HG03460 (cell line): Measurements from ENCODE around the gene HCN2.

Source experiments
- ATAC-seq: cut with Tn5 transposase; IDR thresholded peaks from one replicate; pipeline ENCODE4 v1.9.1; 2021; ENCODE audit not compliant: unreplicated experiment

Gene HCN2

DNA sequence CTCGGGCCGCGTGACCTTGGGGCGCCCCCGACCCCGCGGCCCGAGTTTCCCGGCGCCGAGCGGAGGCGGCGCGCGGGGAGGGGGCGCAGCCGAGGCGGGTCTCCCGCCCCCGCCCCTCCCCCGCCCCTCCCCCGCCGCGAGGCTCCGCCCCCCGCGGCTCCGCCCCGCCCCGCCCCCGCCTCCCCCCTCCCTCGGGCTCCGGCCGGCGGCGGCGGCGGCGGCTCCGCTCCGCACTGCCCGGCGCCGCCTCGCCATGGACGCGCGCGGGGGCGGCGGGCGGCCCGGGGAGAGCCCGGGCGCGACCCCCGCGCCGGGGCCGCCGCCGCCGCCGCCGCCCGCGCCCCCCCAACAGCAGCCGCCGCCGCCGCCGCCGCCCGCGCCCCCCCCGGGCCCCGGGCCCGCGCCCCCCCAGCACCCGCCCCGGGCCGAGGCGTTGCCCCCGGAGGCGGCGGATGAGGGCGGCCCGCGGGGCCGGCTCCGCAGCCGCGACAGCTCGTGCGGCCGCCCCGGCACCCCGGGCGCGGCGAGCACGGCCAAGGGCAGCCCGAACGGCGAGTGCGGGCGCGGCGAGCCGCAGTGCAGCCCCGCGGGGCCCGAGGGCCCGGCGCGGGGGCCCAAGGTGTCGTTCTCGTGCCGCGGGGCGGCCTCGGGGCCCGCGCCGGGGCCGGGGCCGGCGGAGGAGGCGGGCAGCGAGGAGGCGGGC is at the start of gene HCN2:
Gene HCN2, plus strand, starts transcription at position 189 of the 703 bp plus-strand sequence. Its CDS starts 65 bp downstream, at position 254.
- no peak for ATAC-seq

- ATAC-seq = no peak
Observed at GRCh38 chr19:540867-541637, 48.6 kb upstream of the HCN2 start.

DNA sequence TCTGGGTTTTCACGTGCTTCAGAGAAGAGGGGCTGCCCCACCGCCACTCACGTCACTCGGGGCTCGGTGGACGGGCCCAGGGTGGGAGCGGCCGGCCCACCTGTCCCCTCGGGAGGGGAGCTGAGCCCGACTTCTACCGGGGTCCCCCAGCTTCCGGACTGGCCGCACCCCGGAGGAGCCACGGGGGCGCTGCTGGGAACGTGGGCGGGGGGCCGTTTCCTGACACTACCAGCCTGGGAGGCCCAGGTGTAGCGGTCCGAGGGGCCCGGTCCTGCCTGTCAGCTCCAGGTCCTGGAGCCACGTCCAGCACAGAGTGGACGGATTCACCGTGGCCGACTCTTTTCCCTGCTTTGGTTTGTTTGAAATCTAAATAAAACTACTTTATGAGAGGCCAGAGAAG is 48.0 kb upstream of the HCN2 start:
- no peak for ATAC-seq

GRCh38 chr19:542173-542866 is 47.4 kb upstream of the HCN2 start:
- no peak for ATAC-seq

DNA sequence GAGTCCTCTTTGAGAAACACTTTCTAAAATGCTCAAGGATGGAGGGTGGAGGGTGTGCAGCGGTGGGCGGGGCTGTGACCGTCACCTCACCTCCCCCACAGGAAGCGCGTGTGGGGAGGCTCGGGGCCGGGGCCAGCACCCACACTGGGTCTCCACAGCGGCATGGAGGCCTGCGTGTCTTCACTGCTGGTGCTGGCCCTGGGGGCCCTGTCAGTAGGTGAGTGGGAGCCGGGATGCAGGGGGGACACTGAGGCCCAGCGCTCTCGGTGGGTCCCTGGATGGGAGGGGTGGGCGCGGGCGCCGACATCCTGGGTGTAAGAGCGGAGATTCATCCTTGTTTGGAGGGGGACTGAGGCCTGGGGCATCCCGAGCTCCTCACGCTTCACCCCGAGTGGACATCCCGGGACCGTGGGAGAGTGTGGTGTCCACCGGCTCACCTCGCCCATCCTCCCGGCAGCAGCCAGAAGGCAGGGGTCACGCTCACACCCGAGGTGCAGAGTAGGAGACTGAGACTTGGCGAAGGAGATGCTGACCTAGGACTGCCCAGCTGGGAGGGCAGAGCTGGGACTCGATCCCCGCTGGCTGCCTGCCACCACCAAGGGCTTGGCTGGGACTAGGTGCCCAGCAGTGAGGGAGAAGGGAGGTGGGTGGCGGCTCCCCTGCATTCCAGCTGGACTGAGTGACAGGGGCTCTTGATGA is 45.6 kb upstream of the HCN2 start, which contains the start of gene GZMM:
Gene GZMM, plus strand, starts transcription at position 144 of the 699 bp plus-strand sequence. Its CDS starts 19 bp downstream, at position 163.
- no peak for ATAC-seq

GRCh38 chr19:547117-547516 is 42.6 kb upstream of the HCN2 start:
- ATAC-seq = no peak

- ATAC-seq = no peak
Observed at GRCh38 chr19:547836-548720, 41.6 kb upstream of the HCN2 start.

DNA sequence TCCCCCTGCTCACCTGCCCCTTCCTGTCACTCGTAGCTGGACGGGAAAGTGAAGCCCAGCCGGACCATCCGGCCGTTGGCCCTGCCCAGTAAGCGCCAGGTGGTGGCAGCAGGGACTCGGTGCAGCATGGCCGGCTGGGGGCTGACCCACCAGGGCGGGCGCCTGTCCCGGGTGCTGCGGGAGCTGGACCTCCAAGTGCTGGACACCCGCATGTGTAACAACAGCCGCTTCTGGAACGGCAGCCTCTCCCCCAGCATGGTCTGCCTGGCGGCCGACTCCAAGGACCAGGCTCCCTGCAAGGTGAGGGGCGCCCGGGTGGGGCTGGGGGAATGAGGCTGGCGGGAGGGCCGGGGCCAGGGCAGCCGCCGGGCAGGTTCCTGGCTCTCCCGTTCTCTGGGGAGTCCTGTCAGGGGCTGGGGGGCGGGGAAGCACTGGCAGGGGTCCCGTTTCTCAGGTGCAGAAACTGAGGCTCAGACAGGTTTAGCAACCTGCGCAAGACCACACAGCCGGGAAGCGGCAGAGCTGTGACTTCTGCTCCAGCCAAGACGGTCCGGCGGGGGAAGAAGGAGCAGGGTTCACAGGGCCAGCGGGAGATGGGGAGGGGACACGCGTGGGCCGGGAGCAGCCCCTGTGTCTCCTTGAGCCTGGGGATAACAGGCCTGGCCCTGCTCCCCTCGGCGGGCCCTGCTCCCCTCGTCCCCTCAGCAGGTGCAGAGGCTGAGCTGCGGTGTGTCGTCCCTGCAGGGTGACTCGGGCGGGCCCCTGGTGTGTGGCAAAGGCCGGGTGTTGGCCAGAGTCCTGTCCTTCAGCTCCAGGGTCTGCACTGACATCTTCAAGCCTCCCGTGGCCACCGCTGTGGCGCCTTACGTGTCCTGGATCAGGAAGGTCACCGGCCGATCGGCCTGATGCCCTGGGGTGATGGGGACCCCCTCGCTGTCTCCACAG is 40.5 kb upstream of the HCN2 start:
- no peak for ATAC-seq

- no peak for ATAC-seq
Observed at GRCh38 chr19:554817-555216, 34.9 kb upstream of the HCN2 start.

GRCh38 chr19:555474-555808 is 34.2 kb upstream of the HCN2 start:
- ATAC-seq = no peak

DNA sequence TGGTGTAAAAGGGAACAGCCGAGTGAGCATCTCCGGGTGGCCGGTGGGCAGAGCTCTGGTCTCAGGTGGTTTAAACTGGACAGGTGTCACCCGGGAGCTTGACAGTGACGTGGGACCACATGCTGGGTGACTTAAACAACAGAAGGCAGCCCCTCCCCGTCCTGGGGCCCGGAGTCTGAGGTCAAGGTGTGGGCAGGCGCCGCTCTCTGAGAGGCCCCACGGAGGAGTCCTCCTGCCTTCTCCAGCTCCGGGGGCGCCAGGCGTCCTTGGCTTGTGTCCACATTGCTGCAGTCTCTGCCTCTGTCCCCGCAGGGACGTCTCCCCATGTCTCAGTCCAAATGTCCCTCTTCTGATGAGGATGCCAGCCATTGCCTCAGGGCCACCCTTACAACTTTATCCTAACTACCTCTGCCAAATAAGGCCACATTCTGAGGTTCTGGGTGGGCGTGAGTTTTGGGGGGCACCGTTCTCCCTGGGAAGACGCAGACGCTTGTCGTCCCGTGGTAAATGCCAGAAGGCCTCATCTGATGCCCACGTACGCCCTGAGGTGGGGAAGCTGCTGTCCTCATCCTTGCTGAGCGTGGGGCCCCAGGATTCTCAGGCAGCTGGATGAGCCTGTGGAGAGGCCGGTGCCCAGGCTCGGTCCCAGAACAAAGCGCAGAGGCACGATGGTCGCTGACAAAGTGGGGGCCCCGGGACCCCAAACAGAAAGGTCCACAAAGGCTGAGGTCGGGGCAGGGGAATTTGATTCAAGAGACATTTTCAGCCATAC is 32.9 kb upstream of the HCN2 start:
- ATAC-seq = no peak

DNA sequence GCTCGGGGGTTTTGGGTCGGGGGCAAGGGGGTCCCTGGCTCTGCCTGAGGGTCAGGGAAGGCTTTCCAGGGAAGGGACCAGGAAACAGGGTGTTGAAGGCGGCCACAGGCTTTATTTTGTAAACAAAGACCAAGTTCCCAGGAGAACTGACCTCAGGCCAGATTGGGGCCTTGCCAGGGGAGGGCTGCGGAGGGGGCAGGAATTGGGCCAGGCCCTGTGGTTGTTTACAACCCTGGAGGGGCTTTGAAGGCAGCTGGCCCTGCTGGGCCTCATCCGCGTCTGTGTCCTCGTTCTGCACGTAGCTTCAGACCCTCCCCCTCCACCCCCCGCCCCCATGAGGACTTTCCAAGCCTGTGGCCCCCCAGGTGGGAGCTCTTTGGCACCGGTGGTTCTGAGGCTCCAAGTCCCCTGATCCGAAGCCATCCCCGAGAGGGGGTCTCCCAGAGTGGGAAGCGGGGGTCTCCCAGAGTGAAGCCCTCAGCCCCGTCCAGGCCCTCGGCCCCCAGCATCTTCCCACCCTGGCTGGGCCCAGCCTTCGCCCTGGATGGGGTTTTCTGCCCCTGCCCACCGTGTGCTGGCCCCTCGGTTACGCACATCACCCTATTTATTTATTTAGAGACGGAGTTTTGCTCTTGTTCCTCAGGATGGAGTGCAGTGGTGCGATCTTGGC is 30.8 kb upstream of the HCN2 start:
- no peak for ATAC-seq

DNA sequence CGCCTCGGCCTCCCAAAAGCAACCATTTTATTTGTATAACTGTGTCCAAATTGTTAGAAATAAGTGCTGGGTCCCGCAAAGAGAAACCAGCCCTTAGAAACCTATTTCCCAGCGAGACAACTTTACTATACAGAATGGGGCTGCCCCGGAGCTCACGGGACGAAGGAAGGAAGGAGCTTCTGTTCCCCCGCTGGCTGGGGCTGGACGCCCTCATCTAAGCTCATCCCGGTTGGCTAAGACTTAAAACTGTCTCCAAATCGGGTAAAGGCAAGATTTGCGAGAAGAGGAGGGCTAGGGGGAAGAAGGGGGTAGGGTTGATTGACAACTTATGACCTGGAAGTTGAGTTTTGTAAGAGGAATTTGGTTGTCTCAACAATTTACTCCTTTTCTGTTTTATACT is 29.6 kb upstream of the HCN2 start:
- no peak for ATAC-seq

GRCh38 chr19:566403-566802 is 23.3 kb upstream of the HCN2 start:
- ATAC-seq = no peak

- no peak for ATAC-seq
Observed at GRCh38 chr19:566844-567243, 22.8 kb upstream of the HCN2 start.

DNA sequence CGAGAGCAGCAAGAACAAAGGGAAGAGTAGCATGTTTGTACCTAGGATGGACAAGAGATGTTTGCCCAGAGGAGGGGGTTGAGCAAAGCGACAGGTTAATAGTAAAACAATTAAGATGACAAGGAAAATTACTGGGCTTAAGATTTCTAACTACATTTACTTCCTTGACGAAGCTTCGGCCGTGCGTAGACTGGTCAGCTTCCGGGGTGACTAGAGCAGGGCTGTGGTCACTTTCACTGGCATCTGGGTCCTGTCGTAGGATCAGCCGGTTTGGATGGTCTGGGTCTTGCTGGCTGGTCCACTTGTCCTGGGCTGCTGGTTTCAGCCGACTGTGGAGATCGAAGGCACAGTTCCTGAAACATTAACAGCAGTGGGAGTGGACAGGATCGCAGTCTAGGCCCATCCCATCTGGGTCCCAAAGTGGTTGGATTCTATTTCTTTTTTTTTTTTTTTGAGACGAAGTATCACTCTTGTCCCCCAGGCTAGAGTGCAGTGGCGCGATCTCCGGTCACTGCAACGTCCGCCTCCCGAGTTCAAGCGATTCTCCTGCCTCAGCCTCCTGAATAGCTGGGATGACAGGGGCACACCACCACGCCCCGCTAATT is 22.3 kb upstream of the HCN2 start:
- ATAC-seq = no peak

DNA sequence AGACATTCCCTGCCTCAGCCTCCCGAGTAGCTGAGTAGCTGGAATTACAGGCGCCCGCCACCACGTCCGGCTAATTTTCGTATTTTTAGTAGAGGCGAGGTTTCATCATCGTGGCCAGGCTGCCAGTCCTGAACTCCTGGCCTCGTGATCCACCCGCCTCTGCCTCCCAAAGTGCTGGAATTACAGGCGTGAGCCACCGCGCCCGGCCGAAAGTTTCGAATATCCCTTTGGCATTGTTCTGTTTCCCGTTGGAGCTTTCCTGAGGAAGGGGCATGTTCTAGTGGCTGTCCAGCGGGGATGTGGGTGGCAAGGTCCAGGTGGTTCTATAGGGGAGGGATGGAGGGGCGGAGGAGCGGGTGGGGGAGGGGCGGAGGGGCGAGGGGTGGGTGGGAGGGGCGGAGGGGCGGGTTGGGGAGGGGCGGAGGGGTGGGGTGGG is 19.4 kb upstream of the HCN2 start:
- ATAC-seq = no peak
